HPDE6-E6E7 (cell line): Measurements from ENCODE around the gene EI24.

Source experiments
- DNase-seq: peaks from one replicate; pipeline ENCODE4 v3.0.0; 2011; ENCODE audit warnings: missing footprints; ENCODE audit errors: extremely low spot score

EI24 gene

GRCh38 chr11:125626288-125626950 lies 57.1 kb downstream of the EI24 start:
- DNase-seq: no peak

GRCh38 chr11:125627236-125627910 lies 58.1 kb downstream of the EI24 start:
- no peak for DNase-seq
